Keratinocyte (primary cell): ENCODE results near the gene KLHL29. TPM values are rescaled to one million over a fixed set of nuclear protein-coding genes. Genes with fewer than 3 reads are reported as not detected.

Experiments
- DNase-seq: peaks from one replicate; pipeline ENCODE4 v3.0.0-alpha.2; 2011; ENCODE audit warnings: low read depth, missing footprints, low spot score
- FAIRE-seq: peaks from 2 replicates; lab custom pipeline; 2011; peaks lifted over from hg19 to GRCh38; lab: Jason Lieb, UNC
- H2AFZ ChIP-seq: 2 replicates; pipeline ENCODE4 v1.6.0; 2012; ENCODE audit warnings: low read length, control low read depth, inconsistent platforms; ENCODE audit not compliant: control insufficient read depth
- H3K27ac ChIP-seq: 2 replicates; pipeline ENCODE4 v1.5.1; 2011; ENCODE audit warnings: low read length; ENCODE audit not compliant: control insufficient read depth, insufficient read depth
- H3K27me3 ChIP-seq: 3 replicates; pipeline ENCODE4 v1.6.0; 2011; ENCODE audit warnings: low read length; ENCODE audit not compliant: control insufficient read depth, insufficient read depth; ENCODE audit errors: extremely low read depth
- H3K36me3 ChIP-seq, 2 experiments: 2 replicates in 1 of 2; 3 replicates in 1 of 2; pipeline ENCODE4 v1.5.1; 2011; ENCODE audit warnings: low read length in 2 of 2, mild to moderate bottlenecking in 1 of 2; ENCODE audit not compliant: control insufficient read depth in 2 of 2, insufficient read depth in 2 of 2; ENCODE audit errors: extremely low read depth in 1 of 2
- H3K4me1 ChIP-seq: 3 replicates; pipeline ENCODE4 v1.5.1; 2011; ENCODE audit warnings: low read length; ENCODE audit not compliant: control insufficient read depth, insufficient read depth; ENCODE audit errors: extremely low read depth
- H3K4me2 ChIP-seq: 3 replicates; pipeline ENCODE4 v1.6.0; 2011; ENCODE audit warnings: low read depth, low read length; ENCODE audit not compliant: control insufficient read depth, insufficient read depth; ENCODE audit errors: extremely low read depth
- H3K4me3 ChIP-seq, 3 experiments: fragments of 200-600 bp in 1 of 3; sonication (generic) in 1 of 3; 2 replicates in 2 of 3; 3 replicates in 1 of 3; pipeline ENCODE4 v1.5.1; 2011 to 2016; ENCODE audit warnings: low read length in 3 of 3, mild to moderate bottlenecking in 3 of 3, control low read depth in 2 of 3, inconsistent platforms in 1 of 3, low read depth in 1 of 3, mixed read lengths in 1 of 3, mixed run types in 1 of 3, moderate library complexity in 1 of 3; ENCODE audit not compliant: control insufficient read depth in 2 of 3, insufficient read depth in 2 of 3; ENCODE audit errors: extremely low read depth in 1 of 3
- H3K79me2 ChIP-seq: 2 replicates; pipeline ENCODE4 v1.6.0; 2012; ENCODE audit warnings: low read length; ENCODE audit not compliant: control insufficient read depth, insufficient read depth
- H3K9ac ChIP-seq: 3 replicates; pipeline ENCODE4 v1.6.0; 2011; ENCODE audit warnings: low read length; ENCODE audit not compliant: control insufficient read depth, insufficient read depth; ENCODE audit errors: extremely low read depth
- H3K9me1 ChIP-seq: 3 replicates; pipeline ENCODE4 v1.6.0; 2011; ENCODE audit warnings: low read length; ENCODE audit not compliant: control insufficient read depth, insufficient read depth; ENCODE audit errors: extremely low read depth
- H3K9me3 ChIP-seq: 2 replicates; pipeline ENCODE4 v1.5.1; 2012; ENCODE audit warnings: low read depth, low read length; ENCODE audit not compliant: control insufficient read depth
- H4K20me1 ChIP-seq: 3 replicates; pipeline ENCODE4 v1.6.0; 2011; ENCODE audit warnings: low read length; ENCODE audit not compliant: control insufficient read depth, insufficient read depth; ENCODE audit errors: extremely low read depth
- EZH2 ChIP-seq: IDR thresholded peaks from one replicate; pipeline ENCODE4 v1.6.1; 2012; ENCODE audit warnings: inconsistent platforms, mild to moderate bottlenecking, low read length, moderate library complexity
- dilution Hi-C: fragments of 300-500 bp; cut with MboI; formaldehyde crosslinking; loops from one replicate; pipeline ENCODE4 v1.7.0; 2020; ENCODE audit warnings: low sequenced_read_pairs; ENCODE audit not compliant: extremely low pct_ligation_motif_present
- polyA plus RNA-seq, 5 experiments: library from polyadenylated mRNA; depleted of rRNA in 3 of 5; stranded (reverse) in 3 of 5; stranded (forward) in 1 of 5; unstranded in 1 of 5; fragments of >200 nt; gene quantifications; 1 replicate in 1 of 5; 2 replicates in 3 of 5; 3 replicates in 1 of 5; pipeline versions ENCODE4 v1.2.1 to v1.2.3, GENCODE V29; 2011 to 2012; ENCODE audit warnings: missing spikeins in 2 of 5, low read depth in 1 of 5, low replicate concordance in 1 of 5
- TF ChIP-seq, protein P1 (sequence below), 3 experiments: IDR thresholded peaks in 1 of 3; conservative IDR thresholded peaks in 1 of 3; optimal IDR thresholded peaks in 1 of 3; 2 replicates in 2 of 3; 3 replicates in 1 of 3; pipeline versions ENCODE3 to v1.5.1; 2011; ENCODE audit warnings: low read length in 3 of 3, mild to moderate bottlenecking in 3 of 3, moderate library complexity in 2 of 3, control low read depth in 1 of 3, inconsistent platforms in 1 of 3; ENCODE audit not compliant: insufficient read depth in 2 of 3; ENCODE audit errors: extremely low read depth in 1 of 3

Gene KLHL29
- polyA plus RNA-seq, 1 donor (not counting 4 experiments of a cell fraction or from before 2014, with no cell fraction given), result 4.7 TPM

DNA sequence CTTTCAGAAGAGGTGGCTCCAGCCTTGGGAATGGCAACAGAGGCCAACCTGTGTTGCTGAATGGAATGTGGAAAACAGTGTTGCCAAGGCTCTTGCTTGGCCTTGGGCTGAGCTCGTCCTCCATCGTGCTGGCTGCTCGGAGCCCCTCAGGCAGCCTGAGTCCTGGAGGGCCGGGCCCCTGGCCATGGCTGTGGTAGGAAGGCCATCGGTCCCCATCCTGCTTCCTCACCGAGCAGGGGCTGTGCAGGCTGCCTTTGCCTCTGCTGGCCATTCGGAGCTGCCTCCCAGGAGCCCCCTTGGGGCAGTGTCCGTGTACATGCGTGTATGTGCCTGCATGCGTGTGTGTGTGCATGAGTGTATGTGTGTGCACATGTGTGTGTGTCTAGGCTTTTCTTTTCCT is 178.2 kb downstream of the KLHL29 start:
- no peak for FAIRE-seq
- dilution Hi-C loops, result no loop called here

DNA sequence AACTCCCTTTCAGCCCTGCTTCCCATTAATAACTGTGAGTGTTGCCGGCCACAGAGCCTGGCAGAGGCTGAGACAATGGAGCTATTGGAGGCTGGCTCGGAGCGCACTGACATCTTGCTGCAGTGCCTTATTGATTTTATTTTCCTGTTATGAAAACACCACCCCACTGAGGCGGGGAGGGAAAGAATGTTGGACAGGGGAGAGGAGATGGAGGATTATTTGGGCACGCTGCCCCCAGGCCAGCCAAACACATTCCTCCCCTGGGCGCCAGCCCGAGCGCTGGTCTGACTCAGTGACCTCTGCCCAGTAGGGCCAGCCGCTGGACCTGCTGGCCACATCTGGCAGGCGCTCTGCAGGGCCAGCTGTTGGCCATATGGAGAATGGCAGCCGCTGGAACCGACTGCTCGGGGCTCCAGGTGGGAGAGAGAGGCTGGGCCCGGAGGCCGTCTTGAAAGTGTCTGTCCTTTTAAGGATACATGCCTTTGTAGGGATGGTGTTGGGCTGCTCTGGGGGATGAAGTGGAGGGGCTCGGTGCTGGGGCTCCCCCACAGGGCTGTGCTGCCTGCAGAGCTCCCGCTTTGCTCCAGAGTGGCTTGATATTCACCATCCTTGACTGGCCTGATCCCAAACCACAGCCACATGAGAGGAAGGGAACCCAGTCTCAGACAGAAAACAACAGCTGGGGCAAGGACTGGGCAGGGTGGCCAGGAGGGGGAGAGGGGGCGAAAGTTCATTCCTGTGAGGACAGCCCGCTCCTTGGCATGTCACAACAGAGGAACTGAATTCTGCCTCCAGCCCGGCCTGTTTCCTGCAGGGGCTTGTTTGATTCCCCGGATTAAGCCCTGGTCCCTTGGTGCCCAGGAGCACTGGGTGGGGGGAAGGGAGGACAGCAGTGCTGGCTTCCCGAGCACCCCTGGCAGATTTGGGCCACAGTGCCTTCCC is 179.0 kb downstream of the KLHL29 start:
- H3K79me2 ChIP-seq, result no peaks in the 10 kb centered on the region
- no peak overlapping the region for H2AFZ ChIP-seq
- no peaks in the 10 kb centered on the region for H3K9me1 ChIP-seq
- FAIRE-seq (no peak), DNase-seq (no peak)
- no peak for TF ChIP-seq EZH2
- TF ChIP-seq, protein P1, sequence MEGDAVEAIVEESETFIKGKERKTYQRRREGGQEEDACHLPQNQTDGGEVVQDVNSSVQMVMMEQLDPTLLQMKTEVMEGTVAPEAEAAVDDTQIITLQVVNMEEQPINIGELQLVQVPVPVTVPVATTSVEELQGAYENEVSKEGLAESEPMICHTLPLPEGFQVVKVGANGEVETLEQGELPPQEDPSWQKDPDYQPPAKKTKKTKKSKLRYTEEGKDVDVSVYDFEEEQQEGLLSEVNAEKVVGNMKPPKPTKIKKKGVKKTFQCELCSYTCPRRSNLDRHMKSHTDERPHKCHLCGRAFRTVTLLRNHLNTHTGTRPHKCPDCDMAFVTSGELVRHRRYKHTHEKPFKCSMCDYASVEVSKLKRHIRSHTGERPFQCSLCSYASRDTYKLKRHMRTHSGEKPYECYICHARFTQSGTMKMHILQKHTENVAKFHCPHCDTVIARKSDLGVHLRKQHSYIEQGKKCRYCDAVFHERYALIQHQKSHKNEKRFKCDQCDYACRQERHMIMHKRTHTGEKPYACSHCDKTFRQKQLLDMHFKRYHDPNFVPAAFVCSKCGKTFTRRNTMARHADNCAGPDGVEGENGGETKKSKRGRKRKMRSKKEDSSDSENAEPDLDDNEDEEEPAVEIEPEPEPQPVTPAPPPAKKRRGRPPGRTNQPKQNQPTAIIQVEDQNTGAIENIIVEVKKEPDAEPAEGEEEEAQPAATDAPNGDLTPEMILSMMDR (optimal IDR thresholded peaks at IDR 0.05 in 1 of 3, IDR thresholded peaks at IDR 0.05 in 1 of 3, conservative IDR thresholded peaks at IDR 0.05 in 1 of 3; ENCODE audit: extremely low read depth in 1 of 3, insufficient read depth in 2 of 3, low read length in 3 of 3), result peak in 1 of 3 experiments; percentile 9
- no peaks in the 10 kb centered on the region for H4K20me1 ChIP-seq
- H3K4me2 ChIP-seq, result peak overlapping the region; percentile 41
- no peak overlapping the region for H3K9ac ChIP-seq
- no peaks in the 10 kb centered on the region for H3K27me3 ChIP-seq
- H3K9me3 ChIP-seq, result no peaks in the 10 kb centered on the region
- H3K4me1 ChIP-seq, result peaks cover 13% of the 10 kb centered on the region
- H3K4me3 ChIP-seq, result no peak overlapping the region
- H3K27ac ChIP-seq, result no peak overlapping the region
- dilution Hi-C loops, result no loop called here
- H3K36me3 ChIP-seq, result no peaks in the 10 kb centered on the region

More for the DNA sequence above, 178.2 kb downstream of the KLHL29 start:
- Histone ChIP-seq H3K27me3 (no peaks in the 10 kb centered on the region), H2AFZ (no peak overlapping the region), H3K79me2 (no peaks in the 10 kb centered on the region), H3K4me3 (no peak overlapping the region), H3K9me3 (no peaks in the 10 kb centered on the region), H3K9ac (no peak overlapping the region), H3K4me2 (no peak overlapping the region), H3K4me1 (peaks cover 13% of the 10 kb centered on the region), H3K9me1 (no peaks in the 10 kb centered on the region), H3K36me3 (no peaks in the 10 kb centered on the region), H3K27ac (no peak overlapping the region), H4K20me1 (no peaks in the 10 kb centered on the region)
- no peak for TF ChIP-seq EZH2
- TF ChIP-seq, protein P1 (optimal IDR thresholded peaks at IDR 0.05 in 1 of 3, IDR thresholded peaks at IDR 0.05 in 1 of 3, conservative IDR thresholded peaks at IDR 0.05 in 1 of 3; ENCODE audit: extremely low read depth in 1 of 3, insufficient read depth in 2 of 3, low read length in 3 of 3), result no peak
- no peak for DNase-seq
